GM12872 (cell line): Measurements from ENCODE around the gene C1QTNF9.

Experiments used
- CTCF ChIP-seq: IDR thresholded peaks from 3 replicates; pipeline ENCODE4 v1.5.1; 2011; ENCODE audit warnings: low read depth, mild to moderate bottlenecking, low read length, moderate library complexity; ENCODE audit not compliant: insufficient read depth

Gene C1QTNF9

GRCh38 chr13:24308488-24309020 is 826 bp upstream of the C1QTNF9 start:
- TF ChIP-seq CTCF, result no peak

- no peak for TF ChIP-seq CTCF
These were observed 4.1 kb downstream of the C1QTNF9 start for GRCh38 chr13:24313439-24313838.

- TF ChIP-seq CTCF, result no peak
These were observed 13.8 kb downstream of the C1QTNF9 start for GRCh38 chr13:24323036-24323738.

GRCh38 chr13:24323739-24324075 is 14.3 kb downstream of the C1QTNF9 start:
- no peak for TF ChIP-seq CTCF

- no peak for TF ChIP-seq CTCF
These were observed 18.8 kb downstream of the C1QTNF9 start for GRCh38 chr13:24328145-24328544.

- TF ChIP-seq CTCF, result no peak
These were observed 29.3 kb downstream of the C1QTNF9 start for GRCh38 chr13:24338721-24339120.

GRCh38 chr13:24339937-24340607 is 30.7 kb downstream of the C1QTNF9 start:
- no peak for TF ChIP-seq CTCF
